NCI-H460 (cell line): ENCODE results near the gene NTNG2. TPM values are rescaled to one million over a fixed set of nuclear protein-coding genes. Genes with fewer than 3 reads are reported as not detected.

Source experiments
- DNase-seq: peaks from one replicate; pipeline ENCODE4 v3.0.0-alpha.2; 2016; ENCODE audit warnings: low read depth; ENCODE audit errors: extremely low read depth
- total RNA-seq: library from RNA; depleted of rRNA; stranded (reverse); fragments of >200 nt; shearing (Covaris generic); gene quantifications from 2 replicates; pipeline ENCODE4 v1.2.3, GENCODE V29; 2014

Gene NTNG2
- total RNA-seq, 1 experiment from 2014 or later, result 0.07 TPM

DNA sequence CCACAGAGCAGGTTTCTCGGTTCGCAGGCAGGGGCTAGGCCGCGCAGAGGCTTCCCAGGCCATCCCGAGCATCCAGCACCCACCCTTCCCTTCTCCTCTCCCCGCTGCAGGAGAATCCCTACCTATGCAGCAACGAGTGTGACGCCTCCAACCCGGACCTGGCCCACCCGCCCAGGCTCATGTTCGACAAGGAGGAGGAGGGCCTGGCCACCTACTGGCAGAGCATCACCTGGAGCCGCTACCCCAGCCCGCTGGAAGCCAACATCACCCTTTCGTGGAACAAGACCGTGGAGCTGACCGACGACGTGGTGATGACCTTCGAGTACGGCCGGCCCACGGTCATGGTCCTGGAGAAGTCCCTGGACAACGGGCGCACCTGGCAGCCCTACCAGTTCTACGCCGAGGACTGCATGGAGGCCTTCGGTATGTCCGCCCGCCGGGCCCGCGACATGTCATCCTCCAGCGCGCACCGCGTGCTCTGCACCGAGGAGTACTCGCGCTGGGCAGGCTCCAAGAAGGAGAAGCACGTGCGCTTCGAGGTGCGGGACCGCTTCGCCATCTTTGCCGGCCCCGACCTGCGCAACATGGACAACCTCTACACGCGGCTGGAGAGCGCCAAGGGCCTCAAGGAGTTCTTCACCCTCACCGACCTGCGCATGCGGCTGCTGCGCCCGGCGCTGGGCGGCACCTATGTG lies 36.1 kb downstream of the NTNG2 start:
- no peak for DNase-seq

DNA sequence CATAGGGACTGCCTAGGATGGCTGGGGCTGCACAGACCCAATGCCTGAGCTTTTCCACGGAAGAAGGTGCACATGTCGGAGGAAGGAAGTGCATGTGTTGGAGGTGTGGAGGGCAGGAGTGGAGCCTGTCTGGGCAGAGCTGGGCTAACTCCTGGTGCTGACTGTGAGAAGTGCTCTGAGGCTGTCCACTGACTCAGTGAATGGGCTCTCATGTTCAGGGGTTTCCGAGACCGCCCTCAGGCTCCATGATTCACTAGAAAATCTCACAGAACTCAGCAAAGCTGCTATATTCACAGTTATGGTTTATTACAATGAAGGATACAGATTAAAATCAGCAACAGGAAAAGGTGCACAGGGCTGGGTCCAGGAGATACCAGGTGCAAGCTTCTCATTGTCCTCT lies 37.2 kb downstream of the NTNG2 start:
- DNase-seq, result no peak

DNA sequence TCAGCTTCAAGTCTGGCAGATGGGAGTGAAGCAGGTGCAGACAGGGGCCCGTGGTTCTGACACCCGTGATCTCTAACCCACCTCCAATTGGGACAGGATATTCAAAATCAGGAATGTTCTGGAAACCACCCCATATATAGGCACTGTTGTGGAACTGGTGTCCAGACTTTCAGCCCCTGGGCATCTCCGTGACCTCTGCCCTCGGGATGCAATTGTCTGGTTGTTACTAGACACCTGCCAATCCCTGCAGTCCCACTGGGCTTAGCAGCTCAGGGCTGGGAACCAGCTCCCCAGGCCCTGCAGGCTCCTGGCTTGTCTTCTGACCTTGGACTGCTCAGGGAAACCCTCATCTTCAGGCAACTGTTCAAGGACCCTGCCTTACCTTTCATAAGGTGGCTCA lies 38.8 kb downstream of the NTNG2 start:
- DNase-seq, result no peak

DNA sequence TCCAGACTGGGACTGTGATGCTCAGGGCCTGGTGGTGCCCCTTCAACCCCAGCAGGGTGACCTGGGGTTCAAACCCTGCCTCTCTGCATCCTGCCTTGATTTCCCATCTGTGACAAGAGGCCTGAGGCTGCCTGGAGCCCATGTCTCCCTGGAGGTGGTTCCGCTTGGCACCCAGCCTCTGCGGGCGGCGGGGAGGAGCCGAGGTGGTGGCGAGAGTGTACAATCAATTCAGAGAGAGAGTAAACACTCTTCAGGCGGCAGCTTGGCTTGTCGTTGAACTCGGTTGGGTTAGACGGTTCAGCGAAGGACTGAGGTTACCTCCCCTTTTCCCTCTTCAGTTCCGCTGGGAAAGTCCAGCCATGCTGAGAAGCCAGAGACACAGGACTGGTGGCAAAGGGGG lies 39.3 kb downstream of the NTNG2 start:
- DNase-seq, result no peak

DNA sequence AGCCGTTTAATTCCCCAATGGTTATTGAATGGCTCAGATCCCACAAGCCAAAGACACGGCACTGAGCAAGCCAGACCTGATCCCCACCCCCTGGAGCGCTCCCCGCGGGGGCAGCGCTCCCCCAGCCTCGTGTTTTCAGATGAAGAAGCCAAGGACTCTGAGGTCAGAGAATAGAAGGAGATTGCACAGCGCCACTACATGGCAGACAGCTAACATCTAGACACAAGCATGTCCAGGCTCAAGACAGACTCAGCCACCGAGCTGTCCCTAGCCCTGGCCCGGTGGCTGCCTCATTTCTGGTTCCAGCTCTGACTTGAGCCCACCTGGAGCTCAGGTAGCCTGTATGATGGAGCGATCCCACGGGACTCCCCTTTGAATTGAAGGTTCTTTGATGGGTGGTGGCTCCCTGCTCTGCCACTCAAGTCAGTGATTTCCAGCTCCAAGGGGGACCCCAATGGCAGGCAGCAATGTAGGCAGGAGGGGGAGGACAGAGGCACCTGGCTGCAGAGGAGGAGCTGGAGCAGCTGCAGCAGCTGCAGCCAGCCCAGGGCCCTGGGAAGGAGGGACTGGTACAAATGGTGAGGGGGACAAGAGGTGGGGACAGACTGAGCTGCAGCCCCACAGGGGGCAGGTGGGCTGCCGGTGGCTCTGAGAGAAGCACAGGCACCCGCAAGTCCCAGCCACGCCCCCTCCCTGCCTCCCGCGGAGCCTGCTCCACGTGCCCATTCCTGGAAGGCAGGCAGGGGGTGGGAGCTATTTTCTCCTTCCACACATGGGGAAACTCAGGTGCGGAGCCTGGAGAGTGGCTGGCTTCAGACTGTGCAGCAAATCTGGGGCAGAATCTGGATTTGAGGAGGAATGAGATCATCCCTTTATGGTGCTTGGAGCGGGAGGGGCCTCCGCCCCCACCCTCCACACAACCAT lies 40.2 kb downstream of the NTNG2 start:
- no peak for DNase-seq

DNA sequence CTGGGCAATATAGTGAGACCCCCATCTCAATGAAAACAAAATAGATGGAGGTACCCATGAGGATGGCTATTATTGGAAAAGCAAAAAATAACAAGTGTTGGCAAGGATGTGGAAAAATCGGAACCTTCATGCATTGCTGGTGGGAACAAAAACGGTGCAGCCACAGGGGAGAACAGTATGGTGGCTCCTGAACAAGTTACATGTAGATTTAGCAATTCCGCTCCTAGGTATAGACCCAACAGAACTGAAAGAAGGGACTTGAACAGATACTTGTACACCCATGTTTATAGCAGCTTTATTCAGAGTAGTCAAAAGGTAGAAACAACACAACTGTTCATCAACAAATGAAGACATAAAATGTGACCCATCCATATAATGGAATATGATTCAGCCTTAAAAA lies 43.0 kb downstream of the NTNG2 start:
- DNase-seq, result no peak

DNA sequence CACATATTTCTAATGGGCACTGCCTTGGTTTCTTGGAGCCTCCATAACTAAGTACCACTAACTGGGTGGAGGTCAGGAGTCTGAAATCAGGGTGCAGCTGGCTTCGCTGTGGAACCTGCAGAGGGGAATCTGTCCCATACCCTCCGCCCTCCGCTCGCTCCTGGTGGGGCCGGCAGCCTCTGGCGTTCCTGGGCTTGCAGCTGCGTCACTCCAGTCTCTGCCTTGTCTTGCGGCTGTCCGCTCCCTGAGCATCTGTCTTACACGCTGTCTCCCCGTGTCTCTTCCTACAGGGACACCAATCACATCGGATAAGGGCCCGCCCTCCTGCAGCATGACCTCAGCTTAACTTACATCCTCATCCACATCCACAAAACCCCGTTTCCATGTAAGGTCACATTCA lies 45.4 kb downstream of the NTNG2 start:
- DNase-seq, result no peak

DNA sequence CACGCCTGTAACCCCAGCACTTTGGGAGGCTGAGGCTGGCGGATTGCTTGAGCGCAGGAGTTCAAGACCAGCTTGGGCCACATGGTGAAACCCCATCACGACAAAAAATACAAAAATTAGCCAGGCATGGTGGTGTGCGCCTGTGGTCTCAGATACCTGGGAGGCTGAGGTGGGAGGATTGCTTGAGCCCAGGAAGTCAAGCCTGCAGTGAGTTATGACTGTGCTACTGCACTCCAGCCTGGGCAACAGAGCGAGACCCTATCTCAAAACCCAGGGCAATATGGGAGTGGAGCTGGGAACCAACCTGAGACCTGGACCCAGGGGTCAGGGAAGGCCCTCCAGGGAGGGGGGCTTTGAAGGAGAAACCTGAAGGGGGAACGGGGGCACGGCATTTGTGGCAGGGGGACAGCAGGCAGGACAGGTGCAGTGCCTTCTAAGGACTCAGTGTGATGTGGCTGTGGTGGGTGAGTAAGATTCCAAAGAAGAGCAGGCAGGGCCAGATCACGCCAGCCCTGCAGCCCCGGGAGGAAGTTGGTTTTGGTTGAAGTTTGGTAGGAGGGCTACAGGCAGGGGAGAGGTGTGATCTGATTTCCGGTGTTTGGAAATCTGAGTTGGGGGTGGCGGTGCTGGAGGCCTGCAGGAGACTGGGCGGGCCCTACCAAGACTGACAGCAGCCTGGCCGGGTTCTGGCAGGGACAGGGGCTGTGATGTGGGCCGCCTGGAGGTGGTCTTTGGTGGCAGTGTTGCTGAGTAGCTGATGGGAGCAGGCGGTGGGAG lies 46.2 kb downstream of the NTNG2 start:
- DNase-seq, result no peak

DNA sequence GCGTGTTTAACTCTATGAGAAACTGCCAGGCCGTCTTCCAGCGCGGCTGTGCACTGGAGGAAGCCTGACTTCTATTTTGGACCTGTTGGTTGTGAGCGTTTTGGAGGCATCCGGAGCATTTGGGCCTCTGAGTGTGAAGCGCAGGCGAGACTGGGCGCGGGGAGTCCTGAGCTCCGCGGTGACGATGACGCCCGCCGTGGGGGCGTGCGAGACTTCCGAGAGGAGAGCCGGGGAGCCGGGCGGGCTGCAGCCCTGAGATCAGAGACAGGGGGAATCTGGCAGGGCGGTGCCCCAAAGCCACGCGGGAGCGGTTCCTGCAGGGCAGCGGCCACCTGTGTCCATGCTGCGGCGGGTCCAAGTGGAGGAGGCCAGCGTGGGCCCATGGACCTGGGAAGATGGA lies 47.4 kb downstream of the NTNG2 start:
- DNase-seq, result no peak

DNA sequence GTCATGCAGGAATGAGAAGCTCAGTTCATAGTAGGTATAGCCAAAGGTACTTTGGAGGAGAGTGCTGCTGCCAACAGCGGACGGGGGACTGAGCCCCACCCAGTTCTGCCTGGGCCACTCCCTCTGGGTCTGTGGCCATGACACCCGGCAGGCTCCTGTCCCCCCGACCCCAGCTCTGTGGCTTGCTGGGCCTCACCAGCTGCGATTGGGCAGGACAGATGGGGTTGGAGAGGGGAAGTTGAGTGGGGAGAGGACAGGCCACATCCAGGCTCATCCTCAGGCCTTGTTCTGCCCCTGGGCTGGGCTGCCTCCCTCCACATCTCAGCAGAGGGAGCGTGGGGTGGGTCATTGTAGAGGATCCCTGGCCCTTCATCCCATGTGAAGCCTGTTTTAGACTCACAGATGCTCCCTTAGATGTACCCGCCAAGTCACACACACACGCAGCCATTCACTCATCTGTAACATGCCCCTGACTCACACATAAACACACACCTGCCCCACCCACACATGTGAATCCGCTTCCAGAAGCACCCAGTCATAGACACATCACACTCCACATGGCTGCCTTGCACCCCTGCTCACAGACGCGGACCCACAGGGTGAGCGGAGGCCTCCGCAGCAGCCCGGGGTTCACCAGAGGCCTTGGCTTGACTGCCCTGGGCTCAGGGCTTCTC lies 48.8 kb downstream of the NTNG2 start:
- no peak for DNase-seq

DNA sequence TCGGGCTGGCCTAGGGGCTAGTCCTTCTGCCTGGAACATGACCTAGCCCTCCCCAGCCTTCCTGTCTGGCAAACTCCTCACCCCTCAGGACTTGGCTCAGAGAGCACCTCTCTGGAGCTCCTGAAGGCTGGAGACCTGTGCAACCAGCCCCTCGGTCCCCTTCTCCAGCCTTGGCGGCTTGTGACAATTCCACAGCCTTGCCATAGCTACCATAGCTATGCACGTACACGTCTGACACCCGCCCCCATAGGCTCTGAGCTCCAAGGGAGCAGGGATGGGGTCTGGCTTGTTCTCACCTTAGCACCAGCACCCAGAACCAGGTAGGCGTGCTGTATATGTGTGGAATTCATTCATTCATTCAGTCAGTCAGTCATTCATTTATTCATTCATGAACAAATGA lies 49.7 kb downstream of the NTNG2 start:
- DNase-seq, result no peak

DNA sequence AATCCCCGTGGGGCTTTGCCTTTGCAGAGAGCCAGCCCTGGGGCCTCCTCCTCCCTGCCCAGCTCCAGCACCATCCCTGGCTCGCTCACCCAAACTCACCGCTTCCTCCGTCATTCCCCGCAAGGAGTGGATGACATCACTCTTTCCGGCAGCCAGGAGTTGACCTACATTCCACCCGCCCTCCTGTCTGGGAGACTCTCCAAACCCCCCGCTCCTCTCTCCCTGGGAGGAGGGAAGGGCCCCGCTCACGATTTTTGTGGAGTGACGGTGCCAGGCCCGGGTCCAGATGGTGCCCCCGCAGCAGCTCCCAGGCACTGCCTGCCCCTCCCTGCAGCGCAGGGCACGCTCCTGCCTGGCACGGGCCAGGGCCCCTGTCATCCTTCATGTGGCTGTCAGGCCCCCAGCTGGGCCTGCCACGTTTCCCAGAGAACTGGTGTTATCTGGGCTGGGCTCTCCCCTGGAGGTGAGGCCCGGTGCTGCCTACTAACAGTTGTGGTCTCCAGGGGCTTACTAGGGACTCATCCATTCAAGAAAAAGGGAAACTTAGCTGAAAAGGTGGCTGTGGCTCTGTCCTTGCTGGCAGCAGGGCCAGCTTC lies 52.3 kb downstream of the NTNG2 start:
- DNase-seq, result peak; percentile 27

DNA sequence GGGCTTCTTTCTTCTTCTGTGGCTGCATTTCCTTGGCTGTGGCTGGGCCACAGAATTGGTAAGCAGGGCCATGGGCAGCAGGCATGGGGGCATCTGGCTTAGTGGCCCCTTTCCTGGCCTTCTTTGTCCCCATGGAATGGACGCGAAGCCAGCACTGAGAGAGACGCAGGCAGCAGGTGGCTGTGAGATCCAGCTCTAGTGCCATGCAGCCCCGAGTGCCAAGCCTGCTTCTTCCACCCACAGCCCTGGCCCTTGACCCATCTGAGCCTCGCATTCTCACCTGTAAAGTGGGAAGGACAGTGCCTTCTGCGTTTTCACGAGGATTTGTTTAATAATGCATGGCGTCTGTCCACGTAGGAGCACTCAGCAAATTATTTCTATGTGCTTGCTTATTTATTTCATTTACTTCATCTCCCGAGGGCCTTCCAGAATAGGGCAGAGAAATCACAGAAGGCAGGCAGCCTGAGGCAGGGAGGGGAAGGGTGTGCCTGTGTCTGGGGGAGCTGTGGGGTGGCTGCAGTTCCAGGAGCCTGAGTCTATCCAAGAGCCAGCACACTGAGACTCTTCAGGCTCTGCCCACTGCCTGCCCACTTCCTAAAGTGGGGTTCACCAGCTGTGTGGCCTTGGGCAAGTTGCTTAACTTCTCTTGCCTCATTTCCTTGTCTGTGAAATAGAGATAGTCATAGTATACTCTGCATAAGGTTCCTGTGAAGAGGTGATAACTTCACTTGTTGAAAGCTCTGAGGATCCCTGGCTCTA lies 55.2 kb downstream of the NTNG2 start:
- DNase-seq, result no peak

DNA sequence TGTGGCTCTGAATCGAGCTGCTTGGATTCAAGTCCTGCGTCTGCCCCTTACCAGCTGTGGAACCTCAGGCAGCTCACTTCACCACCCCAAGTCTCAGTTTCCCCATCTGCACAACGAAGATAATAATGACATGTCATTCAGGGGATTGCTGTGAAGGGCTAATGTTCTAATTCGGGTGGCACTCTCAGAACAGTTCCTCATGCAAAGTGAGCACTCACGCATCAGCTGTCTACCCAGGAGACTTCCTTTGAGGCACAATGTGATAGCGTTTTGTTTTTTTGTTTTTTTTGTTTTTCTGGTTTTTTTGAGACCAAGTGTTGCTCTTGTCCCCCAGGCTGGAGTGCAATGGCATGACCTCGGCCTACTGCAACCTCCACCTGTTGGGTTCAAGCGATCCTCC lies 56.4 kb downstream of the NTNG2 start:
- no peak for DNase-seq

DNA sequence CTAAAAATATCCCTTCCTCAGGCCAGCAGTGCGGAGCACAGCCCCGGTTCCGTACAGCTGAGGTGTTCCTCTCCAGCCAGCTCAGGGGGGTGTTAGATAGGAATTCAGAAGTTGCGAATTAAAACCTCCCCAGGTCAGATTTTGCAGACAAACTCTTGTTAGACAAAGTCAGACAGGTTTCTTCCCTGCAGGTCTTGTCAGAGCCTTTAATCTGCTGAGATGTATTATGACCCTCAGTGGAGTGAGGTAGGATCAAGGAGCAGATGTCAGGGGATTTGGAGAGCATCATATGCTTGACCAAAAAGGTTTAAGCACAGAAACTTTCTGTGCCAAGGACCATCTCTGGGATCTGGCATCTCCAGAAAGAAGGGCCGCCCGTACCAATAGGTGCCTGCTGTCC lies 60.1 kb downstream of the NTNG2 start:
- DNase-seq, result no peak

DNA sequence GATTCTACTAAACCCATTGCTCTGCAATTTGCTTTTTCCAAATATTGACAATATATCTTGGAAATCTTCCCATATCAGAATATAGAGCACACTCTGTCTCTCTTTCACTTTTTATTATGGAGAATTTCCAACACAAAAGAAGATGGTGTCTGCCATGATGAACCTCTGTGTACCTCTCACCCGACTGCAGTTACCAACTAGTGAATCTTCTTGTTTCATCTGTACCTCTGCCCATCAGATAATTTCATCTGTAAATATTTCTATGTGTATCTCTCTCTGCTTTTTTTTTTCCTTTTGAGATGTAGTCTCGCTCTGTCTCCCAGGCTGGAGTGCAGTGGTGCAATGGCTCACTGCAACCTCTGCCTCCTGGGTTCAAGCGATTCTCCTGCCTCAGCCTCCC lies 62.8 kb downstream of the NTNG2 start:
- no peak for DNase-seq

DNA sequence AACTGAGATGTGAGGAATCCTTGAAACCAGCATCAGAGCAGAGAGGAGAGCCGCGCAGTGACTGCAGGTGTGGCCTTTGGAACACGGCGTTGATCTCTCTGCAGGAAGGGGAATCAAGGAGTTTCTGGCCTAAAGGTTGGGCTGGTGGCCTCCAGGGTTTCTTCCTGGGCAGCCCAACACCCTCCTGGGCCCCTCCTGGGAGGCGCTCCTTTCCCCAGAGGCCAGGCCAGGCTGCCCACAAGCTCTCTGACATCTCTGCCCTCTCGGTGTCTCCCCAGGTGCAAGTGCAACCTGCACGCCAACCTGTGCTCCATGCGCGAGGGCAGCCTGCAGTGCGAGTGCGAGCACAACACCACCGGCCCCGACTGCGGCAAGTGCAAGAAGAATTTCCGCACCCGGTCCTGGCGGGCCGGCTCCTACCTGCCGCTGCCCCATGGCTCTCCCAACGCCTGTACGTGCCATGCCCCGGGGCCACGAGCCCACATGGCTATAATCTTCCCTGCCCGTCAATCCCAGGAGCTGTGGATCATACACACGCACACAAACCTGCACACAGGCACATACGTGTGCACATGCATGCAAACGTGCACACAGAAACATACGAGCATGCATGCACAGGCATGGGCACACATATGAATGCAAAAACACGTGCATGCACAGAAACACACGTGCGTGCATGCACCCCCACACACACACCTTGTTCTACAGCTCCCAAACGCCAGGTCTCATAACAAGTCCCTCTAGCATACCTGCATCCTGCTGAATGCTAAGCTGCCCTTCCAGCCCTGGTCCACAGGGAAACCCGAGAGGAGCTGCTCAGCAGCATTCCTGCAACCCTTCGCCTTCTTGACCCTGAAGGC lies 64.9 kb downstream of the NTNG2 start:
- no peak for DNase-seq

DNA sequence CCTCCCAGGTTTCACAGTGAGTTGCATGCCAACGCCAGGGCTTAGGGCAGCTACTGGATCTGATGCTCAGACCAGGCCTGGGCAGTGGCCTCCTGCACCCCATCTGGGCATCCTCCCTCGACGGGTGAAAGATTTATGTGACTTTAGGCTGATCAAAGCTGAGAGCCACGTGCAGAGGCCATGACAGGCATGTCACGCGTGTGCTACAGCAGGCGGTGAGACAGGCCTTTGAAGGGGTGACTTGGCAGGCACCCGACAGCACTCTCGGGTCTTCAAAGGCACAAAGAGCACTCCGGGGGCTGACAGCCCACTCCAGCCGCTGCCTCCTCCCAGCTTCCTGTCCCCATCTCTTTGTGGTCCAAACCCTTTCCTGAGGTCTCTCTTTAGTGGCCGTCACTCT lies 66.2 kb downstream of the NTNG2 start:
- no peak for DNase-seq

DNA sequence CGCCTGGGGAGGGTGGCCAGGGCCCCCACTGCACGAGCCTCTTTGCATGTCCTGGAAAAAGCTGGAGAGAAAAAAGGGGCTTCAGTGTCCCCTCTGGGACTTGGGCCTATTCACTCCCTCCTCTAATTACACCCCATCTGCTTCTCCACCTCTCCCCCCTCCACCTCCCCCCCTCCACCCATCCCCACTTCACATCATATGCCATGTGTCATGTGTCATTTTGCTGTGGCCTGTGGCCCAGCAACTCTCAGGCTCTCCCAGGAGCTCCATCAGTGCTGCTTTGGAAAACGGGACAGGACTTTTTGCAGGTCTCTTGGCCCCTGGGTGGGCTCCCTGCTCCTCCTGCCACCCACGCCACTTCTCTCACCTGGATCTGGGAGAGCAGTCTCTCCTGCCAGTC lies 68.7 kb downstream of the NTNG2 start:
- no peak for DNase-seq
